Measurements from ENCODE around the gene IGFBP5.

IGFBP5 gene

GRCh38 chr2:216648105-216648504 lies 47.2 kb downstream of the IGFBP5 start:
- H3K4me3 ChIP-seq (ENCODE audit: low read depth, low read length): no peak overlapping the region
- no peak for DNase-seq (ENCODE audit: low read depth, low spot score)
- ChIA-PET POLR2A (no interaction called here), CTCF (interaction anchor here (0.7 to 36.8 kb wide), 3 partner anchors 18 to 126 kb away, joined by 3 to 1277 read pairs (median 5); no protein-coding TSS in a partner anchor)
- TF ChIP-seq CTCF (IDR thresholded peaks at IDR 0.05; ENCODE audit: insufficient read depth, low read length, missing control alignments): no peak

GRCh38 chr2:216646116-216646515 lies 49.2 kb downstream of the IGFBP5 start:
- H3K4me3 ChIP-seq (ENCODE audit: low read depth, low read length): no peak overlapping the region
- no peak for DNase-seq (ENCODE audit: low read depth, low spot score)
- TF ChIP-seq CTCF (IDR thresholded peaks at IDR 0.05; ENCODE audit: insufficient read depth, low read length, missing control alignments): no peak
- ChIA-PET POLR2A (no interaction called here), CTCF (interaction anchor here (36.8 kb wide), 1 partner anchor 124 kb away, joined by 1277 read pairs; no protein-coding TSS in a partner anchor)

DNA sequence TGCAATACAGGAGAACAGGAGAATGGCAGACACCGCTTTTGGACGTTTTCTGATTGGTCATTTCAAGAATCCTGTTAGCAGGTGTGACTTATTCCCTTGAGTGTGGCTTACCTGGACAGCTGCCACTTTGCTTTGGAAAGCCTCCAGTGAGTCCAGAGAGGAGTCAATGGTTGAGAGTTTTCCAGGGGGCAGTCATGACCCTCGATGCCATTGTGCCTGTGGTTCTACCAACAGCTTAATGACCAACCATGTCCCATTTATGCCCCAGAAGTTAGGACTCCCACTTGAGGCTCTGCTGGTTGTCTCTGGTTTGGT lies 49.8 kb downstream of the IGFBP5 start:
- ChIA-PET CTCF (interaction anchor here (1.2 to 36.8 kb wide), 2 partner anchors 11 to 123 kb away, joined by 3 to 1277 read pairs; no protein-coding TSS in a partner anchor), POLR2A (no interaction called here)
- DNase-seq (ENCODE audit: low read depth, low spot score): no peak
- no peak overlapping the region for H3K4me3 ChIP-seq (ENCODE audit: low read depth, low read length)
- TF ChIP-seq CTCF (IDR thresholded peaks at IDR 0.05; ENCODE audit: insufficient read depth, low read length, missing control alignments): no peak

DNA sequence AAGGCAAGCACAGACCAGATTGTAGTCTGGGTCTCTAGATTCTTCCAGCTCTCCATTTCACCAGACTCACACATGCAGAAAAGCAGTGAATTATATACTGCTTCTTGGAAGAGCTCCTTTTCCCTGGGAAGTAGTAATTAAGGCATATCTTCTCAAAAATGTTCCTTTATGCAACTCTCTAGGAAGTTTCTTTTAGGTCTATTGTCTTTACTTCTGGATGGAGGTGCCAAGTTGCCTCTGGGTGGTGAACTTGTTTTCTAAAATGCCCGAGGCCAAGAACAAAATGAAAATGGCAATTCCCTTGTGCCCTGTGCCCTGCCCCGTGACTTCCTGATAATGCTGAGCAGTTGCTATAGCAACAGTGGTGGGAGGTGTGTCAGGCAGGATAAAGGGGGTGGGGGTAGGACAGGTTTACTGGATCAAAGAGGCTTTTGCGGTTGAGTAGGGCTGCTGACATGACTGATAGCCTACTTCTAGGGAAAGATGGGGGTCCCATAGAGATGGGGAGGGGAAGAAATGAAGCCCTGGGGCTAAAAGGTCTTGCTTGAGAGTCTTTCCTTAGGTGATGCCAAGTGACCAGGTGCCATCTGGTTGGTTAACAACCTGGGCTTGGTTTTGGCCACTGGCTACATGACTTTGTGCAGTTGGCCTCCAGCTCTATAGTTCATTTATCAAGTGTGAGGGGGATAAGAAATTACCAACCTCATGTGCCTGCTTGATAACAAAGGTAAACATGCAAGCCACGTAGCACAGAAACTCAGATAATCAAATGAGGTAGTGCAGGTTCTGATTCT lies 50.3 kb downstream of the IGFBP5 start:
- ChIA-PET POLR2A (no interaction called here), CTCF (interaction anchor here (1.0 to 36.8 kb wide), 6 partner anchors 8 to 123 kb away, joined by 3 to 1277 read pairs (median 4); no protein-coding TSS in a partner anchor)
- DNase-seq (ENCODE audit: low read depth, low spot score): no peak
- TF ChIP-seq CTCF (IDR thresholded peaks at IDR 0.05; ENCODE audit: insufficient read depth, low read length, missing control alignments): no peak
- H3K4me3 ChIP-seq (ENCODE audit: low read depth, low read length): no peak overlapping the region

DNA sequence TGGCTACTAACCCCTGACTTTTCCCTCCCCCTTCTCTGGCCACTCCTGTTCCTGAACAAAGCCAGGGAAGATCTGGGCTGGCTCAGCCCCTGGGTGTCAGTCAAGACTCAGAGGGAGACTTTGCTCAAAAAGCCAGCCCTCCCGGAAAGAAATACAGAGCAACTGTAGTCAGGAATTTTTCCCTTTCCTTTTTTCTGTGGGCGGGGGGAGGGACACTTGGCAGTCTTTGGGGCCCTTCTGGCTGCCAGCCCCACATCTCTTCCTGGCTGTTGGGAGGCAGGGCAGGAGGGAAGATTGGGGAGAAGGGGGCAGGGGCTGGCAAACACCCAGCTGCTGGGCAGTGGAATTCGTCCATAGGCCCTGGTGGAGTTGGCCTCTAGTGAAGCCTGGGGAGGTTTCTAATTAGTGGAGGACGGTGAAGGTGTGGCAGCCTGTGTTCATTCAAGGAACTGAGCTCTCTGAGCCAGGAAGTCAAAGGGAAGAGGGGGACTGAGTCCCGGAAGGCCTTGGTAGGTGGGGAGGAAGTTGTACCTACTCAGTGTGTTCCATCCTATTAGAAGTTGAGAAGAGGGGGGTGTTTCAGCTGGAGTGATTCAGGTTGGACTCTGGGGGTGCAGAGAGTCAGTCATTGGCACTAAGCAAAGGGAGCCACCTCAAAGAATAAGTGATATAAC lies 51.2 kb downstream of the IGFBP5 start:
- H3K4me3 ChIP-seq (ENCODE audit: low read depth, low read length): no peak overlapping the region
- DNase-seq (ENCODE audit: low read depth, low spot score): no peak
- POLR2A ChIA-PET: no interaction called here
- CTCF ChIA-PET: interaction anchor here (1.0 to 36.8 kb wide), 6 partner anchors 9 to 122 kb away, joined by 3 to 1277 read pairs (median 4); no protein-coding TSS in a partner anchor
- TF ChIP-seq CTCF (IDR thresholded peaks at IDR 0.05; ENCODE audit: insufficient read depth, low read length, missing control alignments): no peak

GRCh38 chr2:216637472-216637871 lies 57.9 kb downstream of the IGFBP5 start:
- CTCF ChIA-PET: interaction anchor here (4.5 kb wide), 1 partner anchor 119 kb away, joined by 36 read pairs; no protein-coding TSS in a partner anchor
- no peak overlapping the region for H3K4me3 ChIP-seq (ENCODE audit: low read depth, low read length)
- no peak for TF ChIP-seq CTCF (IDR thresholded peaks at IDR 0.05; ENCODE audit: insufficient read depth, low read length, missing control alignments)
- no peak for DNase-seq (ENCODE audit: low read depth, low spot score)
- POLR2A ChIA-PET: no interaction called here
